A549 treated with RU486 at 1 μM for 4 hours (cell line): ENCODE results near the gene VMP1. TPM values are rescaled to one million over a fixed set of nuclear protein-coding genes. Genes with fewer than 3 reads are reported as not detected.

Experiments used
- total RNA-seq: library from RNA; stranded (reverse); fragments of 200-300 nt; extraction: Qiagen RNA extraction; gene quantifications from 5 replicates; pipeline ENCODE4 v1.2.3, GENCODE V29; 2022; ENCODE audit warnings: low read depth

Gene VMP1
- 131 to 231 TPM (median 174 TPM) in 5 replicates for total RNA-seq

DNA sequence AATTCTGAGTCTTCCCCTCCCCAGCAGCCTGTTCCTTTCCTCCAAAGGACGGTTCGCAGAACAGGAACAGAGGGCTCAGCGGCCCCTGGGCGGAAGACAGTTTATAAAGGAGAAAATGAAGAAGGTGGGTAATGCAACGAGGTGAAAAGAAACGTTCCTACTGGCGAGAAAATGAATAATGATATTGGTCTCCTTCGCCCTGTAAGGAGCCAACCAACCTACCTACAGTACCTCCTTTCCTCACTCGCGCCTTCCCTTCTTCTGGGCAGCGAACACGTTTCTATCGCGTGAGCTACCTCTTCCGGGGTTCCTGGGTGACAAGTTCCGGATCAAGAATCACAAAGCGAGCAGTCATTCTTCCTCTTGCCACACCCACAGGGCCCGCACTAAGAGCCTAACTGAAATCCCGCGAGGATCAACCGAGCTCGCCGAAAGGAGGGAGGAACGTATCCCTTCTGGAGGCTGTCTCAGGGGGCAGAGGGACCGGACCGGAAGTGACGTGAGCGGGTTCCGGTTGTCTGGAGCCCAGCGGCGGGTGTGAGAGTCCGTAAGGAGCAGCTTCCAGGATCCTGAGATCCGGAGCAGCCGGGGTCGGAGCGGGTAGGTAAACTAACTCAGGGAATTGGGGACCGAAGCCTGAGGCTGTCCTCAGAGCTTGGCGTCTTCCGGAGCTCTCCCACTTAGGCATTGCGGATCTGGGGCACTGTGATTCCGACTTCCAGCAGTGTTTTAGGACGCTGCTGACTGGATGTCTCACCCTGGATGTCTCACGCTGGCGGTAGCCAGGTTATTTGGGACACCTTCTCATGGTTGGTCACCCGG lies at the start of gene VMP1, which contains the start of gene PTRH2:
VMP1 (plus strand) TSS at position 506 of the 822 bp plus-strand sequence. CDS start 23,793 bp downstream, outside the sequence.
PTRH2 (minus strand) TSS at position 282 of the 822 bp plus-strand sequence. CDS start 9,452 bp downstream, outside the sequence.

Other genes starting within 250 kb of the VMP1 start
- gene DHX40, start 142.0 kb upstream of the VMP1 start, total RNA-seq = 26.6 to 48.5 TPM (median 39.4 TPM) in 5 replicates
- 164 to 219 TPM (median 195 TPM) in 5 replicates for gene CLTC, start 87.8 kb upstream of the VMP1 start, total RNA-seq
- 107 to 131 TPM (median 121 TPM) in 5 replicates for gene PTRH2, start 224 bp upstream of the VMP1 start, total RNA-seq
- 10.9 to 17.6 TPM (median 13.7 TPM) in 5 replicates for gene TUBD1, start 185.3 kb downstream of the VMP1 start, total RNA-seq
- gene RPS6KB1, start 185.5 kb downstream of the VMP1 start, total RNA-seq = 44.1 to 55.5 TPM (median 49.4 TPM) in 5 replicates